Loucy (cell line): ENCODE measurements around the gene RERE.

Experiments
- H2AFZ ChIP-seq: fragments of 200-600 bp; sonication (generic); 2 replicates; pipeline ENCODE4 v1.6.0; 2016; ENCODE audit warnings: antibody characterized with exemption, mild to moderate bottlenecking, low read length, moderate library complexity
- H3F3A ChIP-seq: fragments of 200-600 bp; 2 replicates; pipeline ENCODE4 v1.6.0; 2016; ENCODE audit warnings: antibody characterized with exemption, low read depth, mild to moderate bottlenecking
- H3K27me3 ChIP-seq: fragments of 200-600 bp; sonication (generic); 2 replicates; pipeline ENCODE4 v1.6.1; 2014; ENCODE audit warnings: low read length, mild to moderate bottlenecking; ENCODE audit not compliant: insufficient read depth, poor library complexity, severe bottlenecking
- H3K36me3 ChIP-seq: fragments of 200-600 bp; sonication (generic); 2 replicates; pipeline ENCODE4 v1.6.1; 2016; ENCODE audit warnings: low read length; ENCODE audit not compliant: insufficient read depth
- H3K4me1 ChIP-seq: fragments of 200-600 bp; sonication (generic); 2 replicates; pipeline ENCODE4 v1.5.1; 2014; ENCODE audit warnings: low read length, mild to moderate bottlenecking; ENCODE audit not compliant: insufficient read depth, poor library complexity, severe bottlenecking
- H3K4me2 ChIP-seq: fragments of 200-600 bp; sonication (generic); 2 replicates; pipeline ENCODE4 v1.6.0; 2014; ENCODE audit warnings: antibody characterized with exemption, low read length, low read depth, mild to moderate bottlenecking; ENCODE audit not compliant: poor library complexity, severe bottlenecking
- H3K4me3 ChIP-seq: fragments of 200-600 bp; sonication (generic); 2 replicates; pipeline ENCODE4 v1.5.1; 2014; ENCODE audit warnings: low read length, mild to moderate bottlenecking, mixed read lengths; ENCODE audit not compliant: poor library complexity, severe bottlenecking
- H3K79me2 ChIP-seq: fragments of 200-600 bp; sonication (generic); 2 replicates; pipeline ENCODE4 v1.6.1; 2014; ENCODE audit warnings: low read length; ENCODE audit not compliant: insufficient read depth
- H3K9ac ChIP-seq: fragments of 200-600 bp; sonication (generic); 2 replicates; pipeline ENCODE4 v1.6.0; 2014; ENCODE audit warnings: mild to moderate bottlenecking, low read depth, low read length, moderate library complexity; ENCODE audit not compliant: poor library complexity, severe bottlenecking
- H3K9me2 ChIP-seq: fragments of 200-600 bp; sonication (generic); replicated peaks from 2 replicates; pipeline ENCODE4 v1.6.1; 2016; ENCODE audit warnings: low read depth, low read length, mixed read lengths
- H3K9me3 ChIP-seq: fragments of 200-600 bp; sonication (generic); 2 replicates; pipeline ENCODE4 v1.6.1; 2014; ENCODE audit warnings: mild to moderate bottlenecking, antibody characterized with exemption, low read length, low read depth; ENCODE audit not compliant: insufficient read depth
- H4K20me1 ChIP-seq: fragments of 200-600 bp; sonication (generic); 2 replicates; pipeline ENCODE4 v1.6.0; 2014; ENCODE audit warnings: antibody characterized with exemption, low read length, mild to moderate bottlenecking; ENCODE audit not compliant: insufficient read depth, poor library complexity, severe bottlenecking
- EZH2phosphoT487 ChIP-seq: fragments of 200-600 bp; IDR thresholded peaks from 2 replicates; pipeline ENCODE4 v1.6.1; 2018; ENCODE audit warnings: antibody characterized with exemption, mild to moderate bottlenecking, moderate library complexity, borderline replicate concordance
- TF ChIP-seq, protein P1 (sequence below): fragments of 200-600 bp; sonication (generic); conservative IDR thresholded peaks from 2 replicates; pipeline ENCODE4 v1.5.1; 2014; ENCODE audit warnings: mild to moderate bottlenecking, antibody characterized with exemption, low read length

RERE gene

DNA sequence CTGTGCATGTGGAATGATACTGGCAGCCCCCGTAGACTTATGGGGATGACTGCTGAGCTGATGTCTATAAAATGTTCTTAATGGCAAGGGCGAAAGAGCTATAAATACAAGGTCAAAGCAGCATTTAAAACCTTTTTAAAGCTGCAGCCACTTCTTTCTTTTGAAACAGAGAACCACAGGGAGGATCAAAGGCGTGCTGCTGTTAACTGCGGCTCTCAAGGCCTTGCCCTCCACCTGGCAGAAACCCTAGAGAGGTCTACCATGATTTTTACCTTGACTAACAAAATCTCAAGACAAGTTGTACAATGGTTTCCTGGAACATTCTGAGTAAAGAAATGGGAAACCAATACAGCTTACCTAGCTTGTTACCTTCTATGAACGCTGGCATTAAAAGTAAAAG, 409.8 kb downstream of the RERE start:
- H3K4me1 ChIP-seq, result peaks cover 14% of the 10 kb centered on the region

DNA sequence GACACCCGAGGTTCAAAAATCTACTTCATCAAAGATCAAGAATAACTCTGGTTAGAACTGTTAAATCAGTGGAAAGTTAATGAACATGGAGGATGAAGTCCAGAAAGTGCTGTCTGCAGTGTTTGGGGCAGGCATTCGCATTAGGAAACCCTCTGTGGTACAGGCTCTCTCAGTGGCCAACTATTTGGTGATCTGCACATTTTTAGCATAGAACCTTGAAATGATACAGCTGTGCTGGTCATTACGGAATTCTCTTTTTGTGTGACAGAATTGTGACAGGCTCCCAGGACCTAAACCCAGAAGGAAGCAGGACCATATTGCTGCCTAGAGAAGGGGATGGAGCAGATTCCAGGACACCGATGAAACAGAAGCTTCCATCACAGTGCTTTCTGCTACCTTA, 410.5 kb downstream of the RERE start:
- no peak for TF ChIP-seq EZH2phosphoT487
- TF ChIP-seq, protein P1, sequence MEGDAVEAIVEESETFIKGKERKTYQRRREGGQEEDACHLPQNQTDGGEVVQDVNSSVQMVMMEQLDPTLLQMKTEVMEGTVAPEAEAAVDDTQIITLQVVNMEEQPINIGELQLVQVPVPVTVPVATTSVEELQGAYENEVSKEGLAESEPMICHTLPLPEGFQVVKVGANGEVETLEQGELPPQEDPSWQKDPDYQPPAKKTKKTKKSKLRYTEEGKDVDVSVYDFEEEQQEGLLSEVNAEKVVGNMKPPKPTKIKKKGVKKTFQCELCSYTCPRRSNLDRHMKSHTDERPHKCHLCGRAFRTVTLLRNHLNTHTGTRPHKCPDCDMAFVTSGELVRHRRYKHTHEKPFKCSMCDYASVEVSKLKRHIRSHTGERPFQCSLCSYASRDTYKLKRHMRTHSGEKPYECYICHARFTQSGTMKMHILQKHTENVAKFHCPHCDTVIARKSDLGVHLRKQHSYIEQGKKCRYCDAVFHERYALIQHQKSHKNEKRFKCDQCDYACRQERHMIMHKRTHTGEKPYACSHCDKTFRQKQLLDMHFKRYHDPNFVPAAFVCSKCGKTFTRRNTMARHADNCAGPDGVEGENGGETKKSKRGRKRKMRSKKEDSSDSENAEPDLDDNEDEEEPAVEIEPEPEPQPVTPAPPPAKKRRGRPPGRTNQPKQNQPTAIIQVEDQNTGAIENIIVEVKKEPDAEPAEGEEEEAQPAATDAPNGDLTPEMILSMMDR, result no peak
- no peaks in the 10 kb centered on the region for H3F3A ChIP-seq
- no peak overlapping the region for H3K4me3 ChIP-seq
- no peaks in the 10 kb centered on the region for H3K27me3 ChIP-seq
- H3K36me3 ChIP-seq, result peaks cover 65% of the 10 kb centered on the region; the same call in 1 of the 2 replicates
- no peak overlapping the region for H3K4me2 ChIP-seq
- H3K79me2 ChIP-seq, result peaks cover 88% of the 10 kb centered on the region
- peaks cover 12% of the 10 kb centered on the region for H3K4me1 ChIP-seq
- H4K20me1 ChIP-seq, result peaks cover 65% of the 10 kb centered on the region
- H3K9me3 ChIP-seq, result no peaks in the 10 kb centered on the region
- no peak overlapping the region for H3K9ac ChIP-seq
- H3K9me2 ChIP-seq, result no peaks in the 10 kb centered on the region
- no peak overlapping the region for H2AFZ ChIP-seq

More for the DNA sequence above, 409.8 kb downstream of the RERE start:
- H4K20me1 ChIP-seq, result peaks cover 71% of the 10 kb centered on the region
- peaks cover 66% of the 10 kb centered on the region; the same call in 1 of the 2 replicates for H3K36me3 ChIP-seq
- no peak for TF ChIP-seq EZH2phosphoT487
- TF ChIP-seq, protein P1, result no peak
- no peak overlapping the region for H3K9ac ChIP-seq
- H3K27me3 ChIP-seq, result no peaks in the 10 kb centered on the region
- H3K9me3 ChIP-seq, result no peaks in the 10 kb centered on the region
- H3K4me2 ChIP-seq, result no peak overlapping the region
- H3K4me3 ChIP-seq, result no peak overlapping the region
- H3F3A ChIP-seq, result no peaks in the 10 kb centered on the region
- no peaks in the 10 kb centered on the region for H3K9me2 ChIP-seq
- H2AFZ ChIP-seq, result no peak overlapping the region
- H3K79me2 ChIP-seq, result peaks cover 88% of the 10 kb centered on the region

DNA sequence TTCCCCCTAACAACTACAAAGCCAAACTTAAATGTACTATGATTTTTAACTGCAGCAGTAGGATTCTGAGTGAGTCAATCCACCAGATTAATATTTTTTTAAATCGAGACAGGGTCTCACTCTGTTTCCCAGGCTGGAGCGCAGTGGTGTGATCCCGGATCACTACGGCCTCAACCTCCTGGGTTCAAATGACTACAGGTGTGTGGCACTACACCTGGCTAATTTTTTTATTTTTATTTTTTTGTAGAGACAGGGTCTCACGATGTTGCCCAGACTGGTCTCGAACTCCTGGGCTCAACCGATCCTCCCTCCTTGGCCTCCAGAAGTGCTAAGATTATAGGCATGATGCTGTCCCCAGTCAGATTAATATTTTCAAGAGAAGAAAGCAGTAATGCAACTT, 411.4 kb downstream of the RERE start:
- no peak overlapping the region for H2AFZ ChIP-seq
- H3K36me3 ChIP-seq, result peaks cover 65% of the 10 kb centered on the region; the same call in 1 of the 2 replicates
- peaks cover 9% of the 10 kb centered on the region for H3K4me1 ChIP-seq
- H3K4me3 ChIP-seq, result no peak overlapping the region
- H4K20me1 ChIP-seq, result peaks cover 56% of the 10 kb centered on the region
- no peaks in the 10 kb centered on the region for H3K27me3 ChIP-seq
- peaks cover 86% of the 10 kb centered on the region for H3K79me2 ChIP-seq
- H3K4me2 ChIP-seq, result no peak overlapping the region
- no peaks in the 10 kb centered on the region for H3K9me3 ChIP-seq
- TF ChIP-seq, protein P1, result no peak
- no peak for TF ChIP-seq EZH2phosphoT487
- no peak overlapping the region for H3K9ac ChIP-seq
- no peaks in the 10 kb centered on the region for H3K9me2 ChIP-seq
- no peaks in the 10 kb centered on the region for H3F3A ChIP-seq
